CD4-positive, alpha-beta T cell treated with Interleukin-6 for 4 hours (primary cell): Measurements from ENCODE around the gene ALPG.
"Not testable (repeated sequence)": the region's sequence is repeated elsewhere in the genome, so short reads cannot be mapped to it uniquely, and the experiment has no call there.

Experiments used
- DNase-seq: peaks from one replicate; pipeline ENCODE4 v3.0.0-alpha.2; 2020; ENCODE audit warnings: mixed read lengths

ALPG gene

GRCh38 chr2:232377319-232377718, 29.3 kb upstream of the ALPG start:
- DNase-seq = no peak

DNA sequence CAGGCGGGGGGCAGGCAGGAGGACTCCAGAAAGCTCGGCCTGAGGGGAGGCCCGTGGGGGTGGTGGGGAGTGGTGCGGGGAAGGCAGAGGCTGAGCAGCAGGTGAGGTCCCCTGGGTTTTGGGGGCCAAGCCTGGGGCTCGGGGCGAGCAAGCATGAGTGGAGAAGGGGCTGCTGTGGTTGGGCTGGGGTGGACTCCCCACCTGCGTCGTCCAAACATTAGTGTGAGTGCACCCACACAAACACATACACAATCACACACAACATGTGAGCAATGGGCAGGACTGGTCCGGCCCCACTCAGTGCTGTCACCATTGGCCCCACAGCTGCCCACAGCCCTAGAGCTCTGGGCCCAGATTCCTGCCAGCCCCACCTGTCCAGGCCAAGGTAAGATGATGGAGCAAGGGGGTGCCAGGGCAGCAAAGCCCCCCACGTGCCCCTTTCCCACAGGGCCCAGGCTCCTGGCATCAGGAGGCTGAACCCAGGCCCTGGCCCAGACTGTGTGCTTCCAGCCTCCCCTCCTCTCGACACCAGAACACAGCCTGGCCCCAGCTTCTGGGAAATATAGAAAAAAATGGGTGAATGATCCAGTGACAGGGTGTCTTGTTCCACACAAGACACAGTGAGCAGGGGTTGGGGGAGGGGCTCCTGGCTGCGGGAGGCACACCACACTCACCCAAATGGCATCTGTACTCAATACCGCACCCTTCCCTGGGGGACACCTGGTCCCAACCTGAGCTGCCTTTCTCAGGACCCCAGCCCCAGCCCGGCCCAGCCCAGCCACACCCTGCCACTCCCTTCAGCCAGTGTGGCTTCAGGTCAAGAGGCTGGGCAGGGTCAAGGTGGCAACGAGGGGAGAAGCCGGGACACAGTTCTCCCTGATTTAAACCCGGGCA, 28.6 kb upstream of the ALPG start:
- no peak for DNase-seq

DNA sequence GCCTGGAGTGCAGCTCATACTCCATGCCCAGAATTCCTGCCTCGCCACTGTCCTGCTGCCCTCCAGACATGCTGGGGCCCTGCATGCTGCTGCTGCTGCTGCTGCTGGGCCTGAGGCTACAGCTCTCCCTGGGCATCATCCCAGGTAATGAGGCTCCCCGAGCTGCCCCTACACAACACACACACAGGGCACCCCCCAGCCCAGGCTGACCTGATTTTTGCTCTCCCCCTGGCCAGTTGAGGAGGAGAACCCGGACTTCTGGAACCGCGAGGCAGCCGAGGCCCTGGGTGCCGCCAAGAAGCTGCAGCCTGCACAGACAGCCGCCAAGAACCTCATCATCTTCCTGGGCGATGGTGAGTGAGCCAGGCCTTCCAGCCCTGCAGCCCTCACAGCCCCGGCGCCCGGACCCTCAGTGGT, 27.9 kb upstream of the ALPG start, which contains the start of gene ALPP:
TSS of gene ALPP (plus strand) at position 17 of the 417 bp plus-strand sequence. CDS start at position 69, 52 bp downstream.
- DNase-seq = not testable (repeated sequence)

GRCh38 chr2:232379610-232380590, 26.7 kb upstream of the ALPG start:
- not testable (repeated sequence) for DNase-seq

GRCh38 chr2:232381204-232382031, 25.2 kb upstream of the ALPG start:
- DNase-seq = not testable (repeated sequence)

DNA sequence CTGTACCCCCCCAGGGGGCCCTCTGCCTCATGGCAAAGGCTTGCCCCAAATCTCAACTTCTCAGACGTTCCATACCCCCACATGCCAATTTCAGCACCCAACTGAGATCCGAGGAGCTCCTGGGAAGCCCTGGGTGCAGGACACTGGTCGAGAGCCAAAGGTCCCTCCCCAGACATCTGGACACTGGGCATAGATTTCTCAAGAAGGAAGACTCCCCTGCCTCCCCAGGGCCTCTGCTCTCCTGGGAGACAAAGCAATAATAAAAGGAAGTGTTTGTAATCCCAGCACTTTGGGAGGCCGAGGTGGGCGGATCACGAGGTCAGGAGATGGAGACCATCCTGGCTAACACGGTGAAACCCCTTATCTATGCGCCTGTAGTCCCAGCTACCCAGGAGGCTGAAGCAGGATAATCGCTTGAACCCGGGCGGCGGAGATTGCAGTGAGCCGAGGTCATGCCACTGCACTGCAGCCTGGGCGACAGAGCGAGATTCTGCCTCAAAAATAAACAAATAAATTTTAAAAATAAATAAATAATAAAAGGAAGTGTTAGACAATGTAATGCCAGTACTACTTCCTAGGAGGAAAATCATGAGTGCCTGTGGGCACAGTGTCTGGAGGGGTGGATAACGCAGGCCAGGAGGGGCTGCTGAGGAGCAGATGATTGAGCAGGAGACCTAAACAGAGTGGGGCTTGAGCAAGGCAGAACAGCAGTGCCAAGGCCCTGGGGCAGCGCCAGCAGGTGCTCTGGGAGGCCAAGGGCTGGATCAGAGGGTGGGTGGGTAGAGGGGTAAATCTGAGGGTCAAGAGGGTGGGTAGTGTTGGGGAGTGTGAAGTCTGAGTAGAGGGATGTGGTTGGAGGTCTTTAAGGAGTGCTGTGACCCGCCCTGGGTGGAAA, 24.1 kb upstream of the ALPG start:
- no peak for DNase-seq

DNA sequence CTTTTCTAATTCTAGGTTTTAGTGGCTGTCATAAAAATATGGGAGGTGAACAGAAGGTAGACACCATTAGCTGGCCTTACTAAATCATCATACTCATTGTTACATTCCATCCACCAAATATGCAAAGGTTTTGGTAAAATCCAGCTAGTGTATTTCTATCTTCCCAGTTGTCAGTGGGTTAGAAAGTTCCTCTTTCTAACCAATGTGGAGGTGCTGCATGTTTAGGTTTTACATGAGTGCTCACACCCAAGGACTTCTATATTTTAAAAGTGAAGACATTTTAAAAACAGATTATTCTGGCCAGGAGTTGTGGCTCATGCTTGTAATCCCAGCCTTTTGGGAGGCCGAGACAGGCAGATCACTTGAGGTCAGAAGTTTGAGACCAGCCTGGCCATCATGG, 22.2 kb upstream of the ALPG start:
- no peak for DNase-seq

DNA sequence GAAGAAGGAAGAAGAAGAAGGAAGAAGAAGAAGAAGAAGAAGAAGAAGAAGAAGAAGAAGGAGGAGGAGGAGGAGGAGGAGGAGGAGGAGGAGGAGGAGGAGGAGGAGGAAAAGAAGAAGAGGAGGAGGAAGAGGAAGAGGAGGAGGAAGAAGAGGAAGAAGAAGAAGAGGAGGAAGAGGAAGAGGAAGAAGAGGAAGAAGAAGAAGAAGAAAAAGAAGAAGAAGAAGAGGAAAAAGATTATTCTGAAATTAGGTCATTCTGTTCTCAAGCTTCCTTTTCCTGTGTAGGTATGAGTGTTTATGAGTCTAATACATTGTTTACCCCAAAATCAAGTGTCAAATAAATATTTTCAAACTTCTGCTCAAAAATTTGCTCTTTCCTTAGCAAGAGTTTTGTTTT, 21.6 kb upstream of the ALPG start:
- not testable (repeated sequence) for DNase-seq

DNA sequence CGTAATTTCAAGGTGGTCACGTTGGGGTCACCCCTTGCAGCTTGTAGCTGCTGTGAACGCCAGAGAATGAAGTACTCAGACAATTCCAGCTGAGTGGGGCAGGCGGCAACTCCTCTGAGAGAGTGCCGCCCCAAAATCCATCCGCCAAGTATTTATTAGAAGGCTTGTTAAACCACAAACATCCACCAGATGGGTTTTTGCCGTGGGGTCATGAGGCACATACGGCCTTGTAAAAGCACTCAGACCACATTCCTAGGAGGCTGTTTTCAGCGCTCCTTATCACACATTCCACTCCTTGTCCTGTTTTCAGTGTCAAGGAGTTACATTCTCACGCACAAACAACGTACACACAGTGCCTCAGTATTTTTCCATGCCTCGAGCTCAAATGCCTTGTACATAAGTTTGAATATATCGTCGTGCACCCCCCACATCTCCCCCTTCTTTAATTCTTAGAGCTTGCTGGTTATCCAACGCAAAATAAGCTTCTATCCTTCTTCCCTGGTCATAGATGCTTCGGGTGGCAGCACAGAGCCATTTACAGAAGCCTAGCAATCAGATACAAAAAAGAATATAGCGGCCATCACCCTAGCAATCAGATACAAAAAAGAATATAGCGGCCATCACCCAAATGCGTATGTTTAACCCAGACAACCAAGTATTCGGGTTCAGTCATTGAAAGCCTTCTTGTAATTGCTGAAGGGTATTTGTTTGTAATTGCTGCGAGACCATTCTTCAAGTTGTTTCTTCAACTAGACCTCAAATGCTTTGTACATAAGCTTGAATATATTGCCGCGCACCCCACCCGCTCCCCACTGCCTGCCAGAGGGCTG, 20.8 kb upstream of the ALPG start:
- DNase-seq = no peak

- DNase-seq = no peak
Observed at GRCh38 chr2:232386490-232386739, 20.2 kb upstream of the ALPG start.

GRCh38 chr2:232386740-232387450, 19.7 kb upstream of the ALPG start:
- DNase-seq = no peak

GRCh38 chr2:232387451-232388171, 19.0 kb upstream of the ALPG start:
- DNase-seq = no peak

GRCh38 chr2:232388324-232388891, 18.2 kb upstream of the ALPG start:
- DNase-seq = no peak

DNA sequence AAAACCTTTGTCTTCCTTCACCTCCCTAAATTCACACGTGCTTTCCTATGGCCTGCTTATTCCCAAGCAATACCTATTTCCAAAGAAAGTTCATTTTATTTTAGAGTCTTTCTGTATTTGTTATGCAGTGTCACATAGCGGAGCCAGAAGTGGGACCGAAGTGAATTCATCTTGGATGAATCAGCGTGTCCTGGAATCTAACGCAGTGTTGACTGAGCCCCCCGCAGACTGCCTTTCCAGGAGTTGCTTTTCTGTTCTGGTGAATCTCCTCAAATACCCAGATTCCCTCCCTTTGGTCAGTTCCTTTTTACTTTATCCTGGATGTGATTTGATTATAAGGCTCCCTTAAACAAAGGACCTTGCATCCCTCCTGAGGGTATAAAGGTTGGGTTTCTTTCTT, 17.3 kb upstream of the ALPG start:
- no peak for DNase-seq

GRCh38 chr2:232390661-232391060, 16.0 kb upstream of the ALPG start:
- DNase-seq = no peak

- DNase-seq = no peak
Observed at GRCh38 chr2:232393556-232393955, 13.1 kb upstream of the ALPG start.

GRCh38 chr2:232394431-232394830, 12.2 kb upstream of the ALPG start:
- not testable (repeated sequence) for DNase-seq

GRCh38 chr2:232395586-232395985, 11.1 kb upstream of the ALPG start:
- DNase-seq = no peak

DNA sequence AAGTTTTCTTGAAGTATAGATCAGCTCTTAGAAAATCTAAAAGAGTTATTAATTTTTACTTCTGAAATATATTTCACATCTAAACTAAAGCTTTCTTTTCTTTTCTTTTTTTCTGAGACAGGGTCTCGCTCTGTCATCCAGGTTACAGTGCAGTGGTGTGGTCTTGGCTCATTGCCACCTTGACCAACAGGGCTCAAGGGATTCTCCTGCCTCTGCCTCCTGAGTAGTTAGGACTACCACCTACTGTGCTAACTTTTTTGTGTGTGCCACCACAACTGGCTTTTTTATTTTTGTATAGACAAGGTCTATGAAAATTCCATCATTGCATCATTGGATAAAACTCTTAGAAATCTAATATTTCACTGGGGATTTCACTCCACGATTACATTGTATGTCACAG, 10.0 kb upstream of the ALPG start:
- no peak for DNase-seq
